Neuronal stem cell (in vitro differentiated cells): ENCODE measurements around the gene NPAS4.
A peak's percentile ranks its signal among the peaks of the same experiment; 100 is the strongest.

ENCODE experiments used
- DNase-seq: peaks from one replicate; pipeline ENCODE4 v3.0.0-alpha.2; 2013; ENCODE audit warnings: low spot score
- H2AFZ ChIP-seq: one replicate; pipeline ENCODE4 v1.6.1; 2013; ENCODE audit warnings: mild to moderate bottlenecking, low read length, inconsistent platforms
- H2AK5ac ChIP-seq: 2 replicates; pipeline ENCODE4 v1.6.1; 2013; ENCODE audit warnings: low read depth, mild to moderate bottlenecking, inconsistent platforms, low read length, moderate library complexity, mixed read lengths
- H2BK120ac ChIP-seq: 2 replicates; pipeline ENCODE4 v1.6.1; 2013; ENCODE audit warnings: low read depth, mild to moderate bottlenecking, inconsistent platforms, low read length, moderate library complexity, mixed read lengths
- H2BK12ac ChIP-seq: one replicate; pipeline ENCODE4 v1.6.1; 2013; ENCODE audit warnings: low read length, inconsistent platforms
- H2BK15ac ChIP-seq: 2 replicates; pipeline ENCODE4 v1.6.1; 2013; ENCODE audit warnings: mild to moderate bottlenecking, low read length, inconsistent platforms, mixed read lengths
- H2BK5ac ChIP-seq: one replicate; pipeline ENCODE4 v1.6.1; 2013; ENCODE audit warnings: inconsistent platforms, mild to moderate bottlenecking, low read length, moderate library complexity
- H3K14ac ChIP-seq: one replicate; pipeline ENCODE4 v1.6.1; 2013; ENCODE audit warnings: low read length, inconsistent platforms
- H3K18ac ChIP-seq: 2 replicates; pipeline ENCODE4 v1.6.1; 2013; ENCODE audit warnings: low read length, inconsistent platforms
- H3K23ac ChIP-seq: 2 replicates; pipeline ENCODE4 v1.6.1; 2013; ENCODE audit warnings: low read depth, mild to moderate bottlenecking, mixed read lengths, low read length, inconsistent platforms; ENCODE audit not compliant: poor library complexity
- H3K27ac ChIP-seq: replicated peaks from 3 replicates; pipeline ENCODE4 v1.5.1; 2013; ENCODE audit warnings: low read length, inconsistent platforms
- H3K27me3 ChIP-seq, 3 experiments: 2 replicates each; pipeline ENCODE4 v1.6.1; 2013; ENCODE audit warnings: low read length in 3 of 3, mild to moderate bottlenecking in 2 of 3, inconsistent platforms in 1 of 3, low read depth in 1 of 3, mixed read lengths in 1 of 3, moderate library complexity in 1 of 3; ENCODE audit not compliant: control insufficient read depth in 3 of 3, insufficient read depth in 3 of 3
- H3K36me3 ChIP-seq, 2 donors: replicated peaks in 1 of 2; 2 replicates each; pipeline ENCODE4 v1.6.1; 2013; ENCODE audit warnings: low read length in 2 of 2; ENCODE audit not compliant: control insufficient read depth in 2 of 2, insufficient read depth in 2 of 2
- H3K4ac ChIP-seq: 2 replicates; pipeline ENCODE4 v1.6.1; 2013; ENCODE audit warnings: inconsistent platforms, mild to moderate bottlenecking, low read length, moderate library complexity
- H3K4me1 ChIP-seq, 2 donors: 1 replicate in 1 of 2; 2 replicates in 1 of 2; pipeline ENCODE4 v1.6.1; 2013; ENCODE audit warnings: low read length in 2 of 2, low read depth in 1 of 2; ENCODE audit not compliant: control insufficient read depth in 2 of 2, insufficient read depth in 1 of 2
- H3K4me2 ChIP-seq: one replicate; pipeline ENCODE4 v1.6.1; 2013; ENCODE audit warnings: mild to moderate bottlenecking, low read length, inconsistent platforms; ENCODE audit not compliant: insufficient read depth, poor library complexity, severe bottlenecking
- H3K4me3 ChIP-seq, 2 donors: 2 replicates each; pipeline ENCODE4 v1.5.1; 2013; ENCODE audit warnings: low read length in 2 of 2, mild to moderate bottlenecking in 2 of 2, inconsistent platforms in 1 of 2, moderate library complexity in 1 of 2
- H3K79me1 ChIP-seq: one replicate; pipeline ENCODE4 v1.6.1; 2013; ENCODE audit warnings: low read depth, mild to moderate bottlenecking, inconsistent platforms, low read length, moderate library complexity
- H3K9ac ChIP-seq: one replicate; pipeline ENCODE4 v1.6.1; 2013; ENCODE audit warnings: mild to moderate bottlenecking, low read depth, low read length, inconsistent platforms; ENCODE audit not compliant: poor library complexity
- H3K9me3 ChIP-seq, 2 donors: replicated peaks in 1 of 2; 2 replicates each; pipeline versions ENCODE3 to v1.6.1; 2013; ENCODE audit warnings: low read length in 2 of 2, mild to moderate bottlenecking in 2 of 2, inconsistent platforms in 1 of 2, low read depth in 1 of 2, mixed read lengths in 1 of 2, moderate library complexity in 1 of 2; ENCODE audit not compliant: control insufficient read depth in 2 of 2, insufficient read depth in 1 of 2
- H4K8ac ChIP-seq: one replicate; pipeline ENCODE4 v1.6.1; 2013; ENCODE audit warnings: low read depth, mild to moderate bottlenecking, inconsistent platforms, low read length, moderate library complexity
- H4K91ac ChIP-seq: one replicate; pipeline ENCODE4 v1.6.1; 2013; ENCODE audit warnings: low read length, low read depth, mild to moderate bottlenecking, inconsistent platforms; ENCODE audit not compliant: poor library complexity
- WGBS, 2 donors: extraction: QIAGEN DNeasy Blood & Tissue Kit; methylation state at CpG; one replicate each; pipeline ENCODE4 v1.1.7; 2013; ENCODE audit warnings: missing lambda C conversion rate in 2 of 2, mixed read lengths in 1 of 2; ENCODE audit not compliant: insufficient read length in 2 of 2, insufficient replicate concordance in 1 of 2; ENCODE audit errors: extremely low coverage in 2 of 2; 5-methylcytosine and 5-hydroxymethylcytosine counted together

Gene NPAS4

GRCh38 chr11:66421492-66422205, 814 bp downstream of the NPAS4 start:
- H3K9me3 ChIP-seq = no peaks in the 10 kb centered on the region
- no peak overlapping the region for H3K27ac ChIP-seq
- no peak overlapping the region for H4K8ac ChIP-seq
- H2BK120ac ChIP-seq = no peak overlapping the region
- H2BK12ac ChIP-seq = no peak overlapping the region
- no peak overlapping the region for H3K18ac ChIP-seq
- H3K4me1 ChIP-seq = peaks cover 4 to 25% of the 10 kb centered on the region in 2 donors
- no peaks in the 10 kb centered on the region for H3K79me1 ChIP-seq
- no peak overlapping the region for H3K4ac ChIP-seq
- H3K4me3 ChIP-seq = peak overlapping the region in 1 of 2 donors; percentile 31
- H2BK5ac ChIP-seq = no peak overlapping the region
- H3K23ac ChIP-seq = no peak overlapping the region
- no peak overlapping the region for H3K9ac ChIP-seq
- H2AFZ ChIP-seq = no peak overlapping the region
- no peak overlapping the region for H2BK15ac ChIP-seq
- DNase-seq = peak; percentile 95
- no peak overlapping the region for H2AK5ac ChIP-seq
- H3K14ac ChIP-seq = no peak overlapping the region
- H3K36me3 ChIP-seq = peaks cover 15 to 30% of the 10 kb centered on the region in 2 donors
- H3K4me2 ChIP-seq = peak overlapping the region; percentile 14
- no CpG with 5 or more reads among the region's 38 CpGs for WGBS, 2 donors
- H3K27me3 ChIP-seq = peaks cover 12 to 26% (median 13%) of the 10 kb centered on the region in 3 experiments
- H4K91ac ChIP-seq = no peak overlapping the region

DNA sequence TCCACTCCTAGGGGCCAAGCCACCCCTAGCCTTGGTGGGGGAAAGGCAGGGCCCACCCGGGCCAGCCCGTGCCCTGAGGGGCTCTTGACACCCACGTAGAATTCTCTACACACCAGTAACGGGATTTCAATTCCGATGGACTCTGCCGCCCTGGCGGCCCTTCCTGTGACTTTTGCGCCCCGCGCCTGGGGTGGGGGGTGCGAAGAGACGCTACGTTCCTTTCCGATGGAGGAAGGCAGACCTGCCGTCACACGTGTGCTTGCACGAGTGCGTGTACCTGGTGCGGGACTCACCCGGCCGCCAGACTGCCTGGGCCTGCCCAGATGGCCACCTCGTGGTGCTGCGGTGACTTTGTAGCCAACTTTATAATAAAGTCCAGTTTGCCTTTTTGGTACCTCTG, 5.5 kb downstream of the NPAS4 start:
- no CpG with 5 or more reads among the region's 23 CpGs for WGBS, 2 donors

DNA sequence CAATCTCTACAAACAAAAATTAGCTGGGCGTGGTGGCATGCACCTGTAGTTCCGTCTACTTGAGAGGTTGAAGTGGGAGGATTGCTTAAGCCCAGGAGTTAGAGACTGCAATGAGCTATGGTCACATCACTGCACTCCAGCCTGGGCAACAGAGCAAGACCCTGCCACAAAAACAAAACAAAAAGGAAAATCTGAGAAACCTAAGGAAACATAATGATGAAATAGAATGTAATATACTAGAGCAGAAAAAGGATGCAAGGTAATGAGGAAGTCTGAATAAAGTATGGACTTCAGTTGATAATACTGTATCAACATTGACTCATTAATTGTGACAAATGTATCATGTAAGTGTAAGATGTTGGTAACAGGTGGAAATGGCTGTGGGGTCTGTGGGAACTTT, 8.1 kb downstream of the NPAS4 start:
- Histone ChIP-seq H4K8ac (no peak overlapping the region), H2BK12ac (no peak overlapping the region), H2BK5ac (no peak overlapping the region), H3K27me3 (no peaks in the 10 kb centered on the region), H3K14ac (no peak overlapping the region), H2AFZ (no peak overlapping the region), H4K91ac (no peak overlapping the region), H3K79me1 (no peaks in the 10 kb centered on the region), H3K36me3 (peaks cover 10 to 23% of the 10 kb centered on the region in 2 donors), H3K9me3 (no peaks in the 10 kb centered on the region), H3K4me2 (no peak overlapping the region), H3K4ac (no peak overlapping the region), H2AK5ac (no peak overlapping the region), H2BK15ac (no peak overlapping the region), H3K18ac (no peak overlapping the region), H3K9ac (no peak overlapping the region), H3K4me3 (no peak overlapping the region), H3K27ac (no peak overlapping the region), H3K23ac (no peak overlapping the region), H3K4me1 (no peaks in the 10 kb centered on the region), H2BK120ac (no peak overlapping the region)
- WGBS, 2 donors = no CpG with 5 or more reads among the region's 2 CpGs
- no peak for DNase-seq

More for the DNA sequence above, 5.5 kb downstream of the NPAS4 start:
- Histone ChIP-seq H3K4me3 (no peak overlapping the region), H2BK15ac (no peak overlapping the region), H3K27ac (no peak overlapping the region), H2BK5ac (no peak overlapping the region), H4K8ac (no peak overlapping the region), H3K9ac (peak overlapping the region; percentile 27), H3K9me3 (no peaks in the 10 kb centered on the region), H3K36me3 (peaks cover 17 to 32% of the 10 kb centered on the region in 2 donors), H2AFZ (no peak overlapping the region), H2BK120ac (no peak overlapping the region), H2AK5ac (no peak overlapping the region), H2BK12ac (no peak overlapping the region), H3K4me2 (no peak overlapping the region), H4K91ac (no peak overlapping the region), H3K4ac (no peak overlapping the region), H3K27me3 (peaks cover 0 to 2% (median 0%) of the 10 kb centered on the region in 3 experiments), H3K14ac (no peak overlapping the region), H3K18ac (no peak overlapping the region), H3K4me1 (no peaks in the 10 kb centered on the region), H3K79me1 (no peaks in the 10 kb centered on the region), H3K23ac (no peak overlapping the region)
- DNase-seq = no peak

DNA sequence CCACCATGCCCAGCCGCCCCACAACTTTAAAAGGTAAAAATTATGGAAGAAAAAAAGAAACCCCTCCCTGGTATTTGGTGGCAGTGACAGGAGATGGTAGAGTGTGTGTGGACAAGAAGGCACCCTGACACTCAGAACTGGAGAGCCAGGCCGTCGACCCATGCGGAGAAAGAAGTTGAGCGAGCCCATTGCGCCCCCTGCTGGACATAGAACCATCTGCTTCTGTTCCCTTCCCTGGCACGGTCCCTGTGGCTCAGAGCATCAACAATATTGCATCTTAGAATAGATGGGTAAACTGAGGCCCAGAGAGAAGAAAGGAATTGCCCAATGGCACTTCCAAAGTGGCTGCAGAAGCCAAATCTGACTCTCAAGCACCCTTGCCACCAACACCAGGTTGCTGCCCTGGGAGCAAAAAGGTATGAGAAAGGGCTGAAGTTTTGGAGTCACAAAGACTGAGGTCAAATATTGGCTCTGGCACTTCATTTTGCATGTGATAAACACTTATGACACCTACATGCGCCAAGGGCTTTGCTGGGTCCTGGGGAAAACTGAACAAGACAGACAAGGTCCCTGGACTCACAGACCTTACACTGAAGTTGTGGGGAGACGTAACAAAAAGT, 9.3 kb downstream of the NPAS4 start:
- Histone ChIP-seq H3K14ac (no peak overlapping the region), H2BK120ac (no peak overlapping the region), H4K91ac (no peak overlapping the region), H3K23ac (no peak overlapping the region), H2BK12ac (no peak overlapping the region), H3K18ac (no peak overlapping the region), H3K4me3 (no peak overlapping the region), H3K4me1 (no peaks in the 10 kb centered on the region), H4K8ac (no peak overlapping the region), H3K79me1 (no peaks in the 10 kb centered on the region), H2AFZ (no peak overlapping the region), H3K4me2 (no peak overlapping the region), H3K27me3 (no peaks in the 10 kb centered on the region), H2AK5ac (no peak overlapping the region), H3K36me3 (peaks cover 4 to 18% of the 10 kb centered on the region in 2 donors), H2BK15ac (no peak overlapping the region), H3K4ac (no peak overlapping the region), H3K27ac (no peak overlapping the region), H3K9me3 (no peaks in the 10 kb centered on the region), H2BK5ac (no peak overlapping the region), H3K9ac (no peak overlapping the region)
- no CpG with 5 or more reads among the region's 9 CpGs for WGBS, 2 donors
- peak; percentile 76 for DNase-seq
